ENCODE results near the gene CDKN2AIP.
A peak's percentile ranks its signal among the peaks of the same experiment; 100 is the strongest.

CDKN2AIP gene, protein sequence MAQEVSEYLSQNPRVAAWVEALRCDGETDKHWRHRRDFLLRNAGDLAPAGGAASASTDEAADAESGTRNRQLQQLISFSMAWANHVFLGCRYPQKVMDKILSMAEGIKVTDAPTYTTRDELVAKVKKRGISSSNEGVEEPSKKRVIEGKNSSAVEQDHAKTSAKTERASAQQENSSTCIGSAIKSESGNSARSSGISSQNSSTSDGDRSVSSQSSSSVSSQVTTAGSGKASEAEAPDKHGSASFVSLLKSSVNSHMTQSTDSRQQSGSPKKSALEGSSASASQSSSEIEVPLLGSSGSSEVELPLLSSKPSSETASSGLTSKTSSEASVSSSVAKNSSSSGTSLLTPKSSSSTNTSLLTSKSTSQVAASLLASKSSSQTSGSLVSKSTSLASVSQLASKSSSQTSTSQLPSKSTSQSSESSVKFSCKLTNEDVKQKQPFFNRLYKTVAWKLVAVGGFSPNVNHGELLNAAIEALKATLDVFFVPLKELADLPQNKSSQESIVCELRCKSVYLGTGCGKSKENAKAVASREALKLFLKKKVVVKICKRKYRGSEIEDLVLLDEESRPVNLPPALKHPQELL

DNA sequence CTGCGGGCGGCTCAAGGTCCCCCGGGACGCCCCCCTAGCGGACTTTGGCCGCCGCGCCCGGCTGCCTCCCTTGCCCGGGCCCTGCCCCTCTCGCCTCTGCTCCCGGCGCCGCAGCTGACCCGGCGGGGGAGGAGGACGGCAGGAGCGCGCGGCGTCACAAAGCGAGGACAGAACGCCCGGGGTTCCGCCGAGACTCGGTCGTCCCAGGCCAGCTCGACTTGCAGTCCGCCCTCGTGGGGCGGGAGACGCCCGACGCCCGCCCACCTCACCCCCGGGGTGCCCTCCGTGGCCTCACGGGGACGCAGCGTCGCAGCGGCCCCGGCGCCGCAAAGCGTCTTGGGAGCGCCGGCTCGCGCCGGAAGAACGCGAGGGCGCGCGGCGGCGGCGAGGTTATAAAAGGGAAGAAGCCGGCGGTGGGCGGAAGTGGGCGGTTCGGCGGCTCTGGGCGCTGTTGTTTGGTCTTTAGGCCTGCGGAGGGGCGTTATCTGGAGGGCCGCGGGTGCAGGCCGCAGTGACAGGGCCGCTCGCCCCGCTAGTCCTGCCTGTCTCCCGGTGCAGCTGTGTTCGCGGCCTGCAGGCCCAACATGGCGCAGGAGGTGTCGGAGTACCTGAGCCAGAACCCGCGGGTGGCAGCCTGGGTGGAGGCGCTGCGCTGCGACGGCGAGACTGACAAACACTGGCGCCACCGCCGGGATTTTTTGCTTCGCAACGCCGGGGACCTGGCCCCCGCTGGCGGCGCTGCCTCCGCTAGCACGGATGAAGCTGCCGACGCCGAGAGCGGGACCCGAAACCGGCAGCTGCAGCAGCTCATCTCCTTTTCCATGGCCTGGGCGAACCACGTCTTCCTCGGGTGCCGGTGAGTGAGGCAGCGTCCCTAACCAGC, at the start of gene CDKN2AIP:
CDKN2AIP (plus strand) TSS at position 423 of the 883 bp plus-strand sequence; CDS start at position 585, 162 bp downstream.
- peak; percentile 97 to 98 for DNase-seq
- TF ChIP-seq POLR2A (IDR thresholded peaks at IDR 0.05; ENCODE audit: low read length) (peak; percentile 97), GATA1 (IDR thresholded peaks at IDR 0.05; ENCODE audit: low read depth, low read length) (no peak)

DNA sequence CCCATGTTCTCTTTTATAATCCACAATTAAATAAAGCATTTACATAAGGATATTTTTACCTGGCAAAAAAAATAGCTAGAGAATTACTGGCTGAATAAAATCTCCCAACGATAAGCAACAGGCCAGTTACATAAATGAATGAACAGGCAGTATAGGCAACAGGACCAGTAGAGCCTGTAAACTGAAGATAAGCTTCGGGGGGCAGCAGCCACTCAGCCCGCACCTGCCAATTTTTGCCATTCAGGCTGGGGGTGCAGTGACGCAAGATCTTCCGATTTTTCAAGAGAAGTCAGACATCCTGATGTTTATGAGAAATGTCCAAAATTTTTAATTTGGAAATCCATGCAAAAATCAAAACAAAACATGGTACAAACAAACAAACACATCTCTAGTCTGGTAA, 49.0 kb upstream of the CDKN2AIP start:
- DNase-seq = peak; percentile 81 to 89
- TF ChIP-seq GATA1 (IDR thresholded peaks at IDR 0.05; ENCODE audit: low read depth, low read length) = no peak
- TF ChIP-seq POLR2A (IDR thresholded peaks at IDR 0.05; ENCODE audit: low read length) = peak; percentile 30

DNA sequence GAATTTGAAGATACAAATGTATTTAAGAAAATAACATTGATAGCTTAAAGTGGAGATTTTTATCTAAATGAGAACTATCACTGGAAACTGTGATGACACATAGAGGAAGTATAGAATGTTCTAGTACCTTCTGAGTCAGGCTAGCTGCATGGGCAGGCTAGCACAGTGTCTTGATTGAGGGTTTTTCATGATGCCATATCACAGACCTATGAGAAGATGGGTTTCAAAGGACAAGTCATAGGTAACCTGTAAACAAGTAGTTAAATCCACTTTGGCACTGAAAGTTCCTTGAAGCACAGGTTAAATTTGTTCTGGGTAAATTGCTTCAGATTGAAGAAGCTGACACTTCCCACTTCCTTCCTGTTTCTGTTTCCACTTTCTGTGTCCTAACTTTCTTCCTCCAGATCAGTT, 48.2 kb upstream of the CDKN2AIP start:
- peak in 1 of 2 experiments; percentile 40 for DNase-seq
- TF ChIP-seq GATA1 (IDR thresholded peaks at IDR 0.05; ENCODE audit: low read depth, low read length) (no peak), POLR2A (IDR thresholded peaks at IDR 0.05; ENCODE audit: low read length) (no peak)

DNA sequence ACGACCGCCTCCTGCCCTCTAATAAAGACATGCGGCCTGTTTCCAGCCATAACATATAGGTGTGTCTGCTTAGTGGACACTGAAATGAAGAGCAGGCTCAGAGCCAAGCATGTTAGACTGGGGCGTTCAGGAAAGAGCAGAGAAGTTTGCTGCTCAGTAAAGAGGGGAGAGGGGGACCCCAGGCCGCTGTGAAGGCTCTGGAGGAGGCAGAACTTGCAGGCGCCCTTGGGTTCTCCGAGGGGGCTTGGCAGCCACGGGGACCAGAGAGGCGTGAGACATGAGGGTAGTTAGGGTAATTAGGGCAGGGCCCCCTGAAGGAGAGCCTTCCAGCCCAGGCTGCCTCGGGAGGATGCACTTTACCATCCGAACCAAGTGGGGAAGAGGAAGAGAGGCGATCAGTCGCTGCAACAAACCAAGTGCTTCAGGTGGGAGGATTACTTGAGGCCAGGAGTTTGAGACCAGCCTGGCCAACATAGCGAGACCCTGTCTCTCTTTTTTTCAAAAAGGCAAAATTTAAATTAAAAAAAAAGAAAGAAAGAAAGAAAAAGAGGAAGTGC, 46.6 kb upstream of the CDKN2AIP start:
- no peak for TF ChIP-seq GATA1 (IDR thresholded peaks at IDR 0.05; ENCODE audit: low read depth, low read length)
- TF ChIP-seq POLR2A (IDR thresholded peaks at IDR 0.05; ENCODE audit: low read length) = no peak

DNA sequence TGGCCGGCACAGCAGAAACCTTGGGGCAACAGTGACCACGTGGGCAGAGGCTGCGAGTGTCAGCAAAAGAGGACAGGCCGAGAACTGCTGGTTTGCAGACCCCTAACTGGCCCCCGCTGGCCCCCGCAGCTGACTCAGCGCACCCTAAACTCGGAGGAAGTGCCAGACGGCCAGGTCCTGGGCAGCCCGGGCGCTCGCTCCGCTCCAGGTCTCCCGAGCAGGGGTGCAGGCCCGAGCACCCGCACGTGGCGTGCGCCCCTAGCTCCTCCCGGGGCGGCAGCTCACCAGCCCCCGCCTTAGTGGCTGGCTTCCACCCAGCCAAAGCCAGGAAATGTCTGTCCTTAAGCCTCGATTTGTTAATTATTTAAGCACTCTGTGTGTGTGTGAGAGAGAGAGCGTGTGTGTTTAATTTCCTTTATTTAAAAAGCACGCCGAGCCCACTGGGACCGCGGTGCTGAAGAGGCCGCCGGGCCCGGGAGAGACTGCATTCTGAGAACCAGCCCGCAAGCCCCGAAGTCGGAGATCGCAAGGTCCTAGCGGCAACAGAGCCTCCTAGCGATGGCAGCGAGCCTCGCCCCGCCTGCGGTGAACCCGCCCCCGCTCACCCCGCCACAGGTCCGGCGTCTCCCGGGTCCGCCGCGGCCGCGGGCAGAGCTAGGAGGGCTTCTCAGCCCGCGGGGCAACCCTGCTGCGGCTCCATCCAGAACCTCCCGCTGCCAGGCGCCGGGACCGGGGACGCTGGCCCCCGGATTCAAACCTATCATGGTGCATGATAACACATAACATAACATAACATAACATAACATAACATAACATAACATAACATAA, 45.9 kb upstream of the CDKN2AIP start:
- peak; percentile 53 for TF ChIP-seq POLR2A (IDR thresholded peaks at IDR 0.05; ENCODE audit: low read length)
- no peak for TF ChIP-seq GATA1 (IDR thresholded peaks at IDR 0.05; ENCODE audit: low read depth, low read length)
- peak; percentile 81 to 84 for DNase-seq

More for the DNA sequence above, 46.6 kb upstream of the CDKN2AIP start:
- no peak for DNase-seq

DNA sequence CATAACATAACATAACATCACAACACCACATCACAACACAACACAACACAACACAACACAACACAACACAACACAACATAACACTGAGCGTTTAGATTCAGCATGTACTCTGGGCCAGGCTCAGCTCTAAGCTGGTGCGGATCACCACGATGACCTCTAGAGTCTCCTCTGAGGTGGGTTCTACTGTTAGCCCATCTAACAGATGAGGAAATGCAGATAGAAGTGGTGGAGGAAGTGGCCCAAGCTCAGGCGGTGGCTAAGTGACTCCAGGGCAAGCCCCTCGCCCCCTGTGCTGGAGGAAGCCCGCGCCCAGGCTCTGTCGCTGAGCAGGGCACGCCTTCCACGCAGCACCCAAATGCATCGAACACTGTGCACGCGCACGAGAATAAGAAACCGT, 45.3 kb upstream of the CDKN2AIP start:
- peak in 1 of 2 experiments; percentile 53 for DNase-seq
- TF ChIP-seq POLR2A (IDR thresholded peaks at IDR 0.05; ENCODE audit: low read length) (no peak), GATA1 (IDR thresholded peaks at IDR 0.05; ENCODE audit: low read depth, low read length) (no peak)

DNA sequence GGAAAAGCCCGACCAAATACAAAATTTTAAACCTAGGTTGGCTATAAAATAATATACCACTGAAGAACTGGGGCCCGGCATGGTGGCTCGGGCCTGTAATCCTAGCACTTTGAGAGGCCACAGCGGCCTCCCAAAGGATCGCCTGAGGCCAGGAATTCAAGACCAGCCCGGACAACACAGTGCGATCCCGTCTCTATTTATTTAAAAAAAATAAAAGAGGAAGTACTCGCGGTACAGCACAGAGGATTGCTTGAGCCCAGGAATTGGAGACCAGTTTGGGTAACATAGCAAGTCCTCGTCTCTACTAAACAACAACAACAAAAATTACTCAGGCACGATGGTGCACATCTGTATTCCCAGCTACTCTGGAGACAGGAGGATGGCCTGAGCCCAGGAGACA, 44.8 kb upstream of the CDKN2AIP start:
- TF ChIP-seq GATA1 (IDR thresholded peaks at IDR 0.05; ENCODE audit: low read depth, low read length) = no peak
- no peak for TF ChIP-seq POLR2A (IDR thresholded peaks at IDR 0.05; ENCODE audit: low read length)

DNA sequence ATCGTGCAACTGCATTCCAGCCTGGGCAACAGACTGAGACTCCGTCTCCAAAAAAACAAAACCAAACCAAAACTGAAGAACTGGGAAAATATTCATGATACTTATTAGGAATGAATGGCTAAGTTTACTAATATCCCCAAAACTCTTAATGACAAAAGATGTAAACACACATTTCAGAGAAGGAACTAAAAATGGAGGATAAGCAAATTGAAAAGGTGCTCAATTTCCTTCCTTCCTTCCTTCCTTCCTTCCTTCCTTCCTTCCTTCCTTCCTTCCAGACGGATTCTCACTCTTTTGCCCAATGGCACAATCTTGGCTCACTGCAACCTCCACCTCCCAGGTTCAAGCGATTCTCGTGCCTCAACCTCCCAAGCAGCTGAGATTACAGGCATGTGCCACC, 44.4 kb upstream of the CDKN2AIP start:
- no peak for DNase-seq
- TF ChIP-seq GATA1 (IDR thresholded peaks at IDR 0.05; ENCODE audit: low read depth, low read length) (no peak), POLR2A (IDR thresholded peaks at IDR 0.05; ENCODE audit: low read length) (no peak)

More for the DNA sequence above, 44.8 kb upstream of the CDKN2AIP start:
- DNase-seq = no peak

DNA sequence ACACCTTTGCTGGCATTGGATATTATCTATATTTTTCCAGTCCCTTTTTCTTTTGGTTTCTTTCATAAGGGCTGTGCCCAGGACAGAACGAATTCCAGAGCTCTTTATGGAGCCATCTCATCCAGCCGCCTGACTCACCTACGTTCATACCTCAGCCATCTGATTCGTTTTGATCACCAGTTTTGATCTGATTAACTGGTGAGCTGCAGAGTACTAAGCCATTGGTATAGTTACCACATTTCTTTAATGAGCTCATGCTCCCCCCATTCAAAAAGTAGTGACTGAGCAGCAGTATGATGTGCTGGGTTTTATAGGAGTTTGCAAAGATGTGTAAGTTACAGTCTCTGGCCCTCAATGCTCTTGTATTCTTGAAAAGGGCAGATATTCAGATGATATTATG, 43.0 kb upstream of the CDKN2AIP start:
- TF ChIP-seq GATA1 (IDR thresholded peaks at IDR 0.05; ENCODE audit: low read depth, low read length) = no peak
- no peak for TF ChIP-seq POLR2A (IDR thresholded peaks at IDR 0.05; ENCODE audit: low read length)
- DNase-seq = no peak

DNA sequence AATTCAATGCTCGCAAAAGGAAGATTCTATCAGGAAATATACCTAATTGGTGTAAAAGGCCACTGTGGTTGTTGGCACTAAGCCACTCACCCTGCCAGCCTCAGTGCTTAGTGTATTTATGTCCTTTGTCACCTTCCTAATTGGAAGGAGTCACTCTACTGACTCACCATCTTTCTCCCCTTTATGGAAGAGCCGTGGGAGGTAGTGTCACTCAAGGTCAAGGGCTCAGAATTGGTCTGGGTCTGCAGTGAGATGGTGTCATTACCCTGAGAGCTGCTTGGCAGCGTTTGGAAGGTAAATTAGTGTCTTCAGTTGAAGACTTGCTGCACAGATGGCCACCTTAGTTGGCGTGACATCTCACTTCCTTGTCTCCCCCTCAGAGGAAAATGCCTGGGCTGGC, 41.7 kb upstream of the CDKN2AIP start:
- TF ChIP-seq GATA1 (IDR thresholded peaks at IDR 0.05; ENCODE audit: low read depth, low read length) = no peak
- no peak for TF ChIP-seq POLR2A (IDR thresholded peaks at IDR 0.05; ENCODE audit: low read length)
- DNase-seq = no peak

DNA sequence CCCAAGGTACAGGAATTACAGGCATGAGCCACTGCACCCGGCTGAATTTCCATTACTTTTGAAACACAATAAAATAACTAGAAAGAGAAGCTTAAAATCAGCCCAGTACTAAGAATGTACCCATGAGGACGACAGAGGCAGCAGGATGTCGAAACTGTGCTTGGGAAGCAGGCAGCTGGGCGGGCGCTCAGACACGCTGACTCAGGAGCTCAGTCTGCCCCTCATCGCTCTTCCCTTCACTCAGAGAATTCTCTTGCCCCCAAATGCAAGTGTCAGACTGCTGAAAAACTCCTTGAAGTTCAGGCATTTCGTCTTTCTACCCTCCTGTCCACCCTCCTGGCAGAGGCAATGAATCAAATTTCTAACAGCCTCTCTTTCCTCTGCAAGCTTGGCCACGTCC, 41.0 kb upstream of the CDKN2AIP start:
- TF ChIP-seq GATA1 (IDR thresholded peaks at IDR 0.05; ENCODE audit: low read depth, low read length) = no peak
- no peak for TF ChIP-seq POLR2A (IDR thresholded peaks at IDR 0.05; ENCODE audit: low read length)
- DNase-seq = no peak

DNA sequence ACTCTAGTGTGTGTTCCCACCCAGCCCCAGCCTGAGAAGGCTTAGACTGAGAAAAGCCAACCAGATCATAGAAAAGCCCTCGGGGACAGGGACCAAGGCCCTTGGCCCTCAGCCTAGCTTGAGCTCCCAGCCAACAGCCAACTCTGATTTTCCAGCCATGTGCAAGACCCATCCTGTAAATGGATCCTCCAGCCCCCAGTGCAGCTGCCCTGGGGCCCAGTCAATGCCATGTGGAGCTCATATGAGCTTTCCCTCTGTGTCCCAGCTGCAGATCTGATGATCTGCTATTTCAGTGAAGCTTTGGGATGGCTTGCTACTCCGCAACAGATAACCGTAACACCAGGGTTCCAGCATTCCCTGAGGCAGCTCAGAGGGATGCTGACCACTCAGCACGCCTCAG, 40.5 kb upstream of the CDKN2AIP start:
- no peak for TF ChIP-seq POLR2A (IDR thresholded peaks at IDR 0.05; ENCODE audit: low read length)
- TF ChIP-seq GATA1 (IDR thresholded peaks at IDR 0.05; ENCODE audit: low read depth, low read length) = no peak
- no peak for DNase-seq

DNA sequence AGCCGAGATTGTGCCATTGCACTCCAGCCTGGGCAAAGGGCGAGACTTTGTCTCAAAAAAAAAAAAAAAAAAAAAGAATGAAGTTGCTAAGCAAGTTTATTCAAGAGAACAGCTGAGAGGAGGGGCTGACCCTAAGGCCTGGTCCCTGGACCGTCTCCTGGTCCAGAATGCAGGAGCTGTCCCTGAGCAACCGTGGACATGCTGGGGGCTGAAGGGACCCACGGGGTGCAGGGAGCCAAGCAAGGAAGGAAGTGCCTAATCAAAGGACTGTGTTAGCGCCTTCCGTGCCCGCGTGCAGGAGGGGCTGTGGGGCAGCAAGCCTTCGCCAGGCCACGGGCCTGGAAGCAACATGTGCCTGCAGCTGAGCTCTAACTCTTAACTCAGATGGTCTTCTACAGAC, 39.1 kb upstream of the CDKN2AIP start:
- DNase-seq = no peak
- TF ChIP-seq GATA1 (IDR thresholded peaks at IDR 0.05; ENCODE audit: low read depth, low read length) = no peak
- TF ChIP-seq POLR2A (IDR thresholded peaks at IDR 0.05; ENCODE audit: low read length) = no peak
